MM.1S (cell line): ENCODE data around the gene IL36B.

ENCODE experiments used
- DNase-seq: peaks from one replicate; pipeline ENCODE4 v3.0.0-alpha.2; 2015
- H2AFZ ChIP-seq: fragments of 300-600 bp; sonication (generic); 2 replicates; pipeline ENCODE4 v1.6.0; 2016; ENCODE audit warnings: antibody characterized with exemption, low read length
- H3F3A ChIP-seq: fragments of 300-600 bp; sonication (generic); 2 replicates; pipeline ENCODE4 v1.6.1; 2016; ENCODE audit warnings: mild to moderate bottlenecking, antibody characterized with exemption, low read length, moderate library complexity, mixed read lengths; ENCODE audit not compliant: insufficient read depth
- H3K27ac ChIP-seq: fragments of 300-600 bp; sonication (generic); 2 replicates; pipeline ENCODE4 v1.5.1; 2016; ENCODE audit warnings: mild to moderate bottlenecking, low read length
- H3K27me3 ChIP-seq: fragments of 300-600 bp; sonication (generic); replicated peaks from 2 replicates; pipeline ENCODE4 v1.6.0; 2016; ENCODE audit warnings: low read length; ENCODE audit not compliant: insufficient read depth
- H3K36me3 ChIP-seq: fragments of 300-600 bp; sonication (generic); replicated peaks from 2 replicates; pipeline ENCODE4 v1.6.1; 2016; ENCODE audit warnings: mild to moderate bottlenecking, low read length, mixed read lengths; ENCODE audit not compliant: insufficient read depth
- H3K4me1 ChIP-seq: fragments of 300-600 bp; sonication (generic); 2 replicates; pipeline ENCODE4 v1.6.1; 2016; ENCODE audit warnings: low read length, mixed read lengths
- H3K4me2 ChIP-seq: fragments of 300-600 bp; sonication (generic); 2 replicates; pipeline ENCODE4 v1.6.0; 2016; ENCODE audit warnings: low read depth, low read length
- H3K4me3 ChIP-seq: fragments of 300-600 bp; sonication (generic); 2 replicates; pipeline ENCODE4 v1.5.1; 2016; ENCODE audit warnings: low read length, mixed read lengths
- H3K79me2 ChIP-seq: fragments of 300-600 bp; sonication (generic); 2 replicates; pipeline ENCODE4 v1.6.1; 2016; ENCODE audit warnings: mixed run types, low read length, mixed read lengths
- H3K9ac ChIP-seq: fragments of 300-600 bp; sonication (generic); 2 replicates; pipeline ENCODE4 v1.6.1; 2016; ENCODE audit warnings: low read length, mixed read lengths
- H3K9me2 ChIP-seq: fragments of 300-600 bp; sonication (generic); replicated peaks from 2 replicates; pipeline ENCODE4 v1.6.1; 2016; ENCODE audit warnings: mild to moderate bottlenecking, low read length, mixed read lengths; ENCODE audit not compliant: insufficient read depth
- H3K9me3 ChIP-seq: fragments of 300-600 bp; sonication (generic); replicated peaks from 2 replicates; pipeline ENCODE4 v1.6.1; 2016; ENCODE audit warnings: mild to moderate bottlenecking, low read length, mixed read lengths; ENCODE audit not compliant: insufficient read depth
- H4K20me1 ChIP-seq: fragments of 300-600 bp; sonication (generic); 2 replicates; pipeline ENCODE4 v1.6.1; 2016; ENCODE audit warnings: mild to moderate bottlenecking, low read length, moderate library complexity, mixed read lengths; ENCODE audit not compliant: insufficient read depth
- EZH2 ChIP-seq: fragments of 300-600 bp; sonication (generic); optimal IDR thresholded peaks from 2 replicates; pipeline ENCODE3; 2017; ENCODE audit warnings: low read depth, mild to moderate bottlenecking, antibody characterized with exemption, low read length, mixed read lengths
- EZH2phosphoT487 ChIP-seq: fragments of 300-600 bp; sonication (generic); IDR thresholded peaks from 2 replicates; pipeline ENCODE4 v1.6.1; 2018; ENCODE audit warnings: antibody characterized with exemption, low read length
- TF ChIP-seq, protein P1 (sequence below): fragments of 300-600 bp; sonication (generic); IDR thresholded peaks from 2 replicates; pipeline ENCODE4 v1.5.1; 2016; ENCODE audit warnings: antibody characterized with exemption, low read length, mixed read lengths

IL36B gene

DNA sequence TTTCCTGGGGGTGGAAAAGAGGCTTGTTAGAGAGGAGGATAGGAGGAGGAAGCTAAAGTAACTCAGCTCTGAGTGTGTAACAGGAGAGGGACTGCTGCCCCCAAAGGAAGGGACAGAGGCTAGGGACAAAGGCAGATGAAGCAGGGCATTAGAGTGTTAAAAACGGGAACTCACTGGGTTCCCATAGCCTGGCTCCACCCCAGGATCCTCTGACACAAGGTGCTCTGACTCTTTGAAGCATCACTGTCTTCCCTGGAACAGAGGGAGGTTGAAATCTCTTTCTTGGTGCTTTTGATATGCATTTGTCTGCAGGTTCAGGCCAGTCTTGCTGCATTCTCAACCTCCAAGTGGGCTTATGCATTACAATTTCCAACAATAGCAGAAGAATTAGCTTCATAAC is 24.6 kb downstream of the IL36B start:
- Histone ChIP-seq H3K9me3 (no peaks in the 10 kb centered on the region), H3K9ac (no peak overlapping the region), H3K4me1 (no peaks in the 10 kb centered on the region), H3F3A (no peaks in the 10 kb centered on the region), H2AFZ (no peak overlapping the region), H3K79me2 (no peaks in the 10 kb centered on the region), H3K9me2 (no peaks in the 10 kb centered on the region), H3K36me3 (no peaks in the 10 kb centered on the region), H3K4me2 (no peak overlapping the region), H3K27me3 (no peaks in the 10 kb centered on the region), H3K4me3 (no peak overlapping the region), H4K20me1 (no peaks in the 10 kb centered on the region), H3K27ac (no peak overlapping the region)
- DNase-seq, result no peak
- TF ChIP-seq EZH2phosphoT487 (no peak), EZH2 (no peak)
- TF ChIP-seq, protein P1, sequence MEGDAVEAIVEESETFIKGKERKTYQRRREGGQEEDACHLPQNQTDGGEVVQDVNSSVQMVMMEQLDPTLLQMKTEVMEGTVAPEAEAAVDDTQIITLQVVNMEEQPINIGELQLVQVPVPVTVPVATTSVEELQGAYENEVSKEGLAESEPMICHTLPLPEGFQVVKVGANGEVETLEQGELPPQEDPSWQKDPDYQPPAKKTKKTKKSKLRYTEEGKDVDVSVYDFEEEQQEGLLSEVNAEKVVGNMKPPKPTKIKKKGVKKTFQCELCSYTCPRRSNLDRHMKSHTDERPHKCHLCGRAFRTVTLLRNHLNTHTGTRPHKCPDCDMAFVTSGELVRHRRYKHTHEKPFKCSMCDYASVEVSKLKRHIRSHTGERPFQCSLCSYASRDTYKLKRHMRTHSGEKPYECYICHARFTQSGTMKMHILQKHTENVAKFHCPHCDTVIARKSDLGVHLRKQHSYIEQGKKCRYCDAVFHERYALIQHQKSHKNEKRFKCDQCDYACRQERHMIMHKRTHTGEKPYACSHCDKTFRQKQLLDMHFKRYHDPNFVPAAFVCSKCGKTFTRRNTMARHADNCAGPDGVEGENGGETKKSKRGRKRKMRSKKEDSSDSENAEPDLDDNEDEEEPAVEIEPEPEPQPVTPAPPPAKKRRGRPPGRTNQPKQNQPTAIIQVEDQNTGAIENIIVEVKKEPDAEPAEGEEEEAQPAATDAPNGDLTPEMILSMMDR, result no peak

DNA sequence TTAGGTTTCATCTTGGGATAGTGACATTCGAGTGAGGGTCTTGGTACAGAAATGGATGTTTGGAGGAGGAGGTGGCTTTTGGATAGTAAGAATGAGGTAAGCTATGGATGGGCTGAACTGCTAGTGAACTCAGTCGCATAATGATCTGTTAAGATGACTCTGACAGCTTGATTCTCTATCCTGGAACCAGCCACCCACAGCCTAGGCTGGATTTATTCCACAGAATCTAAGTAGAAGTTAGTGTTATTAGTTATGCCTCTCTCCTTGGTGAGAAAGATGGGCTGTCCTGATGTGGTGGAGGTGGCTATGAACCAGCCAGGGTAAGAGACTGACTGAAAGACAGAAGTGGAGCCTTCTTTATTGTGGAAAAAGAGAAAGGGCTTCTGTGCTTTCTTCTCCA is 25.0 kb downstream of the IL36B start:
- no peaks in the 10 kb centered on the region for H3K79me2 ChIP-seq
- no peaks in the 10 kb centered on the region for H3F3A ChIP-seq
- no peak for TF ChIP-seq EZH2phosphoT487
- TF ChIP-seq, protein P1, result no peak
- TF ChIP-seq EZH2, result no peak
- DNase-seq, result no peak
- no peak overlapping the region for H3K4me3 ChIP-seq
- no peaks in the 10 kb centered on the region for H3K9me3 ChIP-seq
- no peak overlapping the region for H3K4me2 ChIP-seq
- no peak overlapping the region for H2AFZ ChIP-seq
- no peaks in the 10 kb centered on the region for H3K27me3 ChIP-seq
- no peak overlapping the region for H3K9ac ChIP-seq
- no peaks in the 10 kb centered on the region for H4K20me1 ChIP-seq
- no peaks in the 10 kb centered on the region for H3K36me3 ChIP-seq
- H3K4me1 ChIP-seq, result no peaks in the 10 kb centered on the region
- no peak overlapping the region for H3K27ac ChIP-seq
- H3K9me2 ChIP-seq, result no peaks in the 10 kb centered on the region

DNA sequence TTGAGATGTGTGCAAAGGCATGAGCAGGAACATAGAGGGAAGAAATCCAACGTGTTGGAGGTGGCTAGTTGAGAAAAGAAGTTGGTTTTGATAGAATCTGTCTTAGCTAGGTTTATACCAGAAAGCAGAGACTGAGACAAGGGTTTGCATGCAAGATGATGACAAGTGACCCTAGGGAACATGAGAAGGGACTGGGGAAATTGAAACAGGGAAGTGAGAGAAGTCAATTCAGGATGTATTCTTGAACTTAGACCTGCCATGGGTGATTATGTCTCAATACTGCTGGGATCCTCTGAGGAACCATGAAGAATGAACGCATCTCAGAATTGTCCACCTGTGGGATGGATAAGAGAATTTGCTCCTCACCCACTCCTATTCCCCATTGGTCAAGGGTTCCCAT is 26.9 kb downstream of the IL36B start:
- Histone ChIP-seq H3K4me2 (no peak overlapping the region), H3K79me2 (no peaks in the 10 kb centered on the region), H3K9me2 (no peaks in the 10 kb centered on the region), H3K27ac (no peak overlapping the region), H3K9me3 (no peaks in the 10 kb centered on the region), H3K9ac (no peak overlapping the region), H3K4me3 (no peak overlapping the region), H2AFZ (no peak overlapping the region), H3F3A (no peaks in the 10 kb centered on the region), H3K27me3 (no peaks in the 10 kb centered on the region), H3K36me3 (no peaks in the 10 kb centered on the region), H4K20me1 (no peaks in the 10 kb centered on the region), H3K4me1 (no peaks in the 10 kb centered on the region)
- no peak for DNase-seq
- TF ChIP-seq, protein P1, result no peak
- no peak for TF ChIP-seq EZH2
- no peak for TF ChIP-seq EZH2phosphoT487
